HG03103 (cell line): Measurements from ENCODE around the gene JAG1.
A peak's percentile ranks its signal among the peaks of the same experiment; 100 is the strongest.

Source experiments
- ATAC-seq: cut with Tn5 transposase; IDR thresholded peaks from one replicate; pipeline ENCODE4 v1.9.1; 2021; ENCODE audit warnings: low read depth; ENCODE audit not compliant: unreplicated experiment

The JAG1 gene

DNA sequence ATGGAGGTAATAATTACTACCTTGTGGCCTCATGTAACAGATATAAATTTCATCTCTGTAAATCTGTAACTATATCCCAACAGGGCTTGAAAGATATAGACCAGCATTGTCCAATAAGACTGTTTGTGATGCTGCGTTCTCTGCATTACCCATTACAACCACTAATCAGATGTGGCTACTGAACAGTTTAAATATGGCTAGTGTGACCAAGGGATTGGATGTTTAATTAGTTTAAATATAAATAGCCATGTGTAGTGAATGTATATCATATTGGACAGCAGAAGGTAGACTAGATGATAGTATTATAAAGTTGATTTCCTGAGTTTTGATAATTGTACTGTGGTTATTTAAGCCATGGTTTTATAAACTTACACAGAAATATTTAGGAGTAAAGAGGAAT is 27.8 kb upstream of the JAG1 start:
- no peak for ATAC-seq

DNA sequence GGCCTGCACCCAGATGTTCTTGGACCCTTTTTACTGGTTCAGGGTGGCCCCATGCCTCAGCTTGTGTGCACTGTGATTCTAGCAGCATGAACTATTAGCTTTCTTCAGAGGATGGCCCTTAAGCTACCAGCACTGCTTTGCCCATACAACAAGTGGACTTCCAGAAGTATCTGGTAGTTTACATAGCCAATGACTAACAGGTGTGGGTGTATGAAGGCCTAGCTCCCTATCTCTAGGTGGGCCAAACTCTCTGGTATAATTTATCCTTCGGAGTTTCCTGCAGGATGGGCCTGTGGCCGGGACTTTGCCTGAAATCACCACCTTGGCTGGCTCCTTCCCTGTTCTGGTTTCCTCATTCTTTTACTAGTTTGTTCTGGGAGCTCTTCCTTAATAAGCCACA is 26.1 kb upstream of the JAG1 start:
- no peak for ATAC-seq

DNA sequence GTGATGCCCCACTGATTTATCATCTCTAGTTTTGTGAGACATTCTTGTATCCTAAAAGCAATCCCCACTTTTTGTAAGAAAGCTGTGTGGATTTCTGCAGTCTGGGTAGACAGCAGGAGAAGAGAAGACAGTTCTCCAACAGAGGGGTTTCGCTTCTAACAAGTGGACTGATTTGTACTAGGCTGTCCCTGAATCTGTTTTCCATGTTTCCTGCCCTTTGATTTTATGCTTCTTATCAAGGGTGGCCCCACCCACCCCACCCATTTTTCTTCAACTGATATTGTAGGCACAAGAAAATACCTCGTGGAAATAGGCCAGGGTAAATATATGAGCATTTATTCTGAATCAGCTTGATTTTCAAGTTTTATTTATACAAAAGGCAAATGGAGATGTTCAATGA is 25.7 kb upstream of the JAG1 start:
- ATAC-seq = no peak

DNA sequence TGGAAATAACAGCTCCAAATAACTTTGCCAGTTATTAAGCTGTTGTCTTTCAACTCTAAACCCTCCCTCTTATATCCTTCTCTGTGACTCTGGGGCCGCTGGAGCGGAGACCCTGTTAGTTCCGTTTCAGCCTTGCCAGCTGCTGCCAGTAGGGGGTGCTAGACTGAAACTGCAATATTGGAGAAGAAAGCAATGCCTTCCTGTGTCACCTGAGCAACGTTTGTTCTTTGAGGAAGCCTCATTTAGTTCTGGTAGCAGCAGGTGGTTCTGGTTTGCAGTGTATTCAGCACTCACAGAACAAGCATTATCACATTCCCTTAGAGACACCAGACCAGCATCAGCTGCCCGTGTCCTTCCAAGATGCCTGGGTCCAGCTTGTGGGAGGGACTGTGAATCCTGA is 22.9 kb upstream of the JAG1 start:
- ATAC-seq = no peak

DNA sequence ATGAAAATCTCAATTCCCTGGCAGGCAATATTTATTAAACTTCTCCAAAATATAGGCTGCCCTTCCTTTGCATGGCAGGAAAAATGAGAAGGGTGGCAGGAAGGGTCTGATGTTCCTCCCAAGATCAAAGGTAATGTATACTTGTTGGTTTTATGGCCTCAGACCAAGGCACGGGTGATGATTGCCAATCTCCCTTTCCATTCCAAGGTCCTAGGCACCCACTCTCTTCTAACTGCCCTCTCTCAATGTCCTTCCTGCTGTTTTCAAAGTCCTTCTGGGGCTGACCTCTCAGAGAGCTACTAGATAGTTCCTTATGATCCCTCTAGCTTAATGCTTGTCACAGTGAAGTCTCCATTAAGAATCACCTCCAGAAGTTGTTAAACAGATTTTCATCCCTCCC is 15.6 kb upstream of the JAG1 start:
- no peak for ATAC-seq

DNA sequence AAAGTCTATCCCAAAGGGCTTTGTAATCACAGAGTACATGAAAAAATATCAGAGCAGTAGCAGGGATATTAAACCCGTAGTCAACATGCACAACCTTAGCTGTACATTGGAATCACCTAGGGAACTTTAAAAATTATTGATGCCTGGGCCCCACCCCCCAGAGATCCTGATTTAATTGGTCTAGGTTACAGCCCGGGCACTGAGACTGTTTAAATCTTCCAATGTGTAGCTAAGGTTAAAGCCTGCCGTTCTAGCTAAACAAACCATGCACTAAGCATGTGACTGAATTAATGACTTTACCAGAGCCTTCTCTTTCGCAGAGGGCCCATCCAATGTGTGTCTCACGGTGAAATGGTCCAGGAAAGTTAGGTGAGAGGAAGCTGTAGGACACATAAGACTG is 14.1 kb upstream of the JAG1 start:
- no peak for ATAC-seq

DNA sequence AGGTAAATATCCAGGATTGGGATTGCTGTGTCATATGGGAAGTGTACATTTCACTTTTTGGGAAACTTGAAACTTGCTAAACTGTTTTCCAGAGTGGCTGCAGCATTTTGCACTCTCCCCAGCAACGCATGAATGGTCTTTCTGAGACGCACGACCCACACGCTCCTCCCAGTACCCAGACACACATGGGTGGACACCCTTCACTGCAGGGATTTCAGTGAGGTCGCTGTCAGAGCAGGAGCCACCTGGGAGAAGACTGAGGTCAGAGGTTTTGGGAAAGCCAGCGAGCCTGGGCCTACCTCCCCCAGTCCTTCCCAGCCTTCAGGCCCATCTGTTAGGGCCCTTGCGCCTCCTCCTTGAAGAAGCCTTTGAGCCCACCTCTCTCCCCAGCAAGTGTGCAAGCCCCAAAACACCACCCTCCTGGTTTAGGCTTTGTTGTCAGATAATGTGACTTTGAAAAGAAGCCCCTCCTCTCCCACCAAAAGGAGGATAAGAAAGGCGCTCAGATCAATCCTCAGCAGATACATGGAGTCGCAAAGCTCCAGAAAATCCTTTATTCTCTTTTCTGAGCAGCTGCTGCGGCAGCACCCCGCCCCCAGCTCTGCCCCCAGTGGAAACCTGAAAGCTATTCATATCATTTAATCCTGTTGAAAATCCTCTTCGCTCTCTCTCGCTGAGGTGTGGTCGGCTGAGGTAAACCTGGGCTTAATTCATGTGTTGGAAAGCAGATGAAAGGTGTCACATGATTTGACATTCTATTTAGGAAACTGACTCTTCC is 12.7 kb upstream of the JAG1 start:
- ATAC-seq = no peak

DNA sequence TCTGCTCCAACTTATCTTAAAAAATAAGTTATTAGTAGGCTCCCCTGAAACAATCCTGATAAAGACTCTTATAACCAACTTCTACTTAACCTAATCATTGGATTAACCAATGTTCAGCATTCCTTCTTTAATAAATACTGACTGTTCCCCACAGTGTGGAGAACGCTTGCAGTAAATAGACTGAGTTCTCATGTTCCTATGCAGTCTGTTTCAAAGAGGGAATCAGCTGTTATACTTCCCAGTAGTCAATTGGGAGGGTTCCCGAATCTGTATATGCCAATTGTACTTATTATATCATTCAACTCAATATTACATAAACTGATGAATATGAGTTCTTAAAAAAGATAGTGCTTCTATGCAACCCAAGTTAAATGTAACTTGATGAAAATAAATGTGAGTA is 9.7 kb upstream of the JAG1 start:
- no peak for ATAC-seq

DNA sequence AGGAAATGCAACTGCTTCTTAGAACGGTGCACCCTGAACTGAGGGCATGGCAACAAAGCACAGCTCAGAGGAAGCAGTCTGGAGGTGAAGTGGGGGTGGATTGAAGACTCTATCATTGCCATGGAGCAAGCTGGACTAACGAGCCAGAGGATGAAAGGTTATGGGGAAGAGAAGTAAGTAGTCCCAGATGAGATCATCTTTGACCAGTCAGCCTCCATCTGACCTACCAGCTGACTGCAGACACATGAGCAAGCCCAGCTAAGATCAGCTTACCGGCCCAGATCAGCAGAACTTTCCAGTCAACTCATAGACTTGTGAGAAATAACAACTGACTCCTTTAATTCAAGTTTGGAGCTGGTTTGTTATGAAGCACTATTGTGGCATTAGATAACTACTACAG is 9.1 kb upstream of the JAG1 start:
- no peak for ATAC-seq

DNA sequence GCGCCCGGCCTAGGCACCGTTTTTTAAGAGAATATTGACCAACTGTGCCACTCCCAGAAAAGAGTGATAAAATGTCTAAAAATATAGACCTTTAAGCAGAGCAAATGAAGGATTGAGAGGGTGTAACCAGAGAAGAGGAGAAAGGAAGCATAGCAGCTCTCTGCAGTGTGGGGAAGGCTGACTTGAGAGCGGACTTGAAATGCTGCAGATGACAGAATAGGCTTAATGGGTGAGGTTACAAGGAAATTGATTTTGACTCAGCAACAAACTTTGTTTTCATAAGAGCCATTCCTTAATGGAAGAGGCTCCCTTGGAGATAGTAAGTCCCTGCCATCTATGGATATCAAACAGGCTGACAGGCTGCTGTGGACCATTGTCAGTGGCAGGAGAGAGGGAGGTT is 7.7 kb upstream of the JAG1 start:
- ATAC-seq = no peak

DNA sequence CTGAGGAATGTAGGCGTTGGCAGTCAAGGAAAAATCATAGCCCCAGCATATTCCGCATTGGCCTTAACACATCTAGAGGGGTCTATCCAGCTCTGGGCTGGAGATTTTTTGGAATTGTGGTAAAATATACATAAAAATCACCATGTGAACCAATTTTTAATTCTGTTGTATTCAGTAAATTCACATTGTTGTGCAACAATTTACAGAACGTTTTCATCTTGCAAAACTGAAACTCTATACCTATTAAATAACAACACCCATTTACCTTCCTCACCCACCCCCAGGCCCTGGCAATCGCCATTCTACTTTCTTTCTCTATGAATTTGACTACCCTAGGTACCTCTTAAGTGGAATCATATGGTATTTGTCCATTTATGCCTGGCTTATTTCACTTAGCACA is 6.8 kb upstream of the JAG1 start:
- ATAC-seq = no peak

DNA sequence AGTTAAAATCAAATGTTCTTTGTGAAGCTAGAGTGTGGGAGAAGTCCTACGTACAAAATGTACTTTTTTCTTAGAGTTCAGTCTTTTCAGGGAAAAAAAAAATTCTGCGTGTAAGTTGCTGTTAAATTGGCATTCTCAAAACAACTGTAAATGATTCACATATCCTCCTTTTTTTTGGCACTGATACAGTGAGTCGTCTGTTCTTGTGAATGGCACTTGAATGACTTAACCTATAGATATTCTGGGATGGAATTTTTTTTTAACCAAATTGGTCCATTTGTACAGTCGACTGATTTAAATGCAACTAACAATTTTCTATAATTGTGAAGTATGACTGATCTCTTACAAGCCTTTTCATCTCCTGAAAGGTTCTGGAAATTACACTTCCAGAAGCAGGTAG is 5.5 kb upstream of the JAG1 start:
- no peak for ATAC-seq

DNA sequence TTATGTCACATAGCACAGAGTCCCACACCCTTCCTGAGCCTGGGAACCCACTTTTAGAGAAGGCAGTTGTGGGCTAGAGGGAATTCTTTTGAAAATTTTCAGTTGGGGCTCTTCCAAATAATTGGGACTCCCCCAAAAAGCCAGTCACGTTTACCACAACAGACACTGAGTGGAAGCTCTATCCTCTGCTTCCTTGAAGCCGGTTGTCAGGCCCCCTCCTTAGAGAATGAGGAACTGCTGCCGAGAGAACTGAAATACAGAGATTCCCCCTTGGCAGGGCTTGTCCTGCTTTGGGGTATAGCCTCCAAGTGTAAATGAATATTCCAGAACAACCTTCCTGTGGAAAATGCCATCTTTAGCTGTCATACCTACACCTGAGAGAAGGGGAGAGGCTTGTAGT is 2.7 kb upstream of the JAG1 start:
- no peak for ATAC-seq

DNA sequence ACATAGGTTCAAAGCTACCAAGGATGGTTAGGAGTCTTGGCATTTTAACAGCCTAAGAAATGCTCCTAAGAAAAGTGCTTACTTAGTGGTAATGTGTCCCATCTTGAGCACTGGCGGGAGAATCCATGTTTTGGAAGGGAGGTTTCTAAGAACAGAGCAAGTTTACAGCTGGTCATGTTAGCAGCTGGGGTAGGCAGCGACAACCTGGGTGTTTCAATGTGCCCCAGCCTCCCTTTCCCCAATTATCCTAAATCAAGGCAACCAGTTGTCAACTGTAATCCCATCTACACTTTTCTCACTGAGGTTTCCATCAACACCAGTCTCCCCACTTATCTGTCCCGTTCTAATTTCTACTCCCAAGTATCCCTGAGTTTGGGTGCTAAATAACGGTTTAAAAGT is 1.6 kb upstream of the JAG1 start:
- no peak for ATAC-seq

DNA sequence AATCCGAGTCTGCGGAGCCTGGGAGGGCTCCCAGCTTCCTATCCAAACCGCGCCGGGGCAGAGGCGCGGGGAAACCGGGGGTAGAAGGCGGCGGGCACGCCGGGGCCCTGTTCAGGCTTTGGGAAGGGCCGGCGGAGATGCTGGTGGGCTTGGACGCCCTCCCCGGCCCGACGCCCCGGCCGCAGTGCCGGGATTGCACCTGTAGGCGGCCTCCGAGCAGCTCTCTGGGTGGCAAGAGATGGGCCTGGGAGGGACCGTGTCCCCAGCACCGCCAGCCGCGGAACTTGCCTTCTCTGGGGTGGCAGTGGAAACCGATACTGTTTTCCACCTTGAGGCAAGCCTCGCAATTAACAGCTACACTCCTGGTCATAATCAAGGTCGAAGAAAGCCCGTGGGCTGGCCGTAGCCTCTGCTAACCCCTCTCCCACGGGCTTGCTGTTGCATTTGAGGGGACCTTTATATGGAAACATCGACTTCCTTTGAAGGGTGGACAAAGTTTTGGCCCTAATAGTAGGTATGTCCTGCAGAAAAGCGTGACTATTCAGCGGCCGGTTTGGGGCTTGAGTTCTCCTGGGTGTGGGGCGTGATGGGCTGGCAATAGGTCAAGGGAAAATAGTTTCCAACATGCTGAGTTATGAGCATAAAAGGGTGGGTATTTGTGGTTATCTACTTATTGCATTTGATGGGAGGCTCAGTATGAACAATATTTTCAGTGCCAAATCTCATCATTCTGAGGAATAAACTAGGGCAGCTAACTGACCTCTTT is 1.1 kb upstream of the JAG1 start:
- ATAC-seq = peak; percentile 38

DNA sequence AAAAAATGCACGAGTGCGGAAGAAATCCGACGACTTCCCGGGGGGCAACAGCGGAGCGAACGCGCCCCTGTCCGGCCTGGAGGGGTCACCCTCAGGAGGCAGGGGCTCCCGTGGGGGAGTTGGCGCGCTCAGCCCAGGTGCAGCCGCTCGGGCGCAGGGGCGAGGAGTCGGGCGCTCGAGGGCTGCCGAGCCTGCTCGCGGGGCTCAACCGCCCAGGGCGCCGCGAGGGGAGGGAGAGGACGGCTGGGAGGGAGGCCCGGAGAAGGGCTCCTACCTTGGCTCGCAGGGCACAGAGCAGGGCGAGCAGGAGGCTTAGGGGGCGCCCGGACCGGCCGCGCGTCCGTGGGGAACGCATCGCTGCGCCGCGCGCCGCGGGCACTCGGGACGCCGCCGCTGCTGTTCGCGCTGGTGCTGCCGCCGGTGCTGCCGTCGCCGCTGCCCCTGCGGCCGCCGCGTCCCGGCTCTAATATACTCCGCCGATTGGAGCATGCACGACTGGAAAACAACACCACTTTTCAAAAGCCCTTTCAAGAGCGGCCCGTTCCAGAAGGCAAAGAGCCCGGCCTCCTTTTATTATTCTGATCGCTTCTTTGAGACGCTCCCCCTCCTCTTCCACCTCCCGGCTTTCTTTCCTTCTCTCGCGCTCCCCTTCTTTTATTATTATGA is 490 bp downstream of the JAG1 start:
- ATAC-seq = no peak

DNA sequence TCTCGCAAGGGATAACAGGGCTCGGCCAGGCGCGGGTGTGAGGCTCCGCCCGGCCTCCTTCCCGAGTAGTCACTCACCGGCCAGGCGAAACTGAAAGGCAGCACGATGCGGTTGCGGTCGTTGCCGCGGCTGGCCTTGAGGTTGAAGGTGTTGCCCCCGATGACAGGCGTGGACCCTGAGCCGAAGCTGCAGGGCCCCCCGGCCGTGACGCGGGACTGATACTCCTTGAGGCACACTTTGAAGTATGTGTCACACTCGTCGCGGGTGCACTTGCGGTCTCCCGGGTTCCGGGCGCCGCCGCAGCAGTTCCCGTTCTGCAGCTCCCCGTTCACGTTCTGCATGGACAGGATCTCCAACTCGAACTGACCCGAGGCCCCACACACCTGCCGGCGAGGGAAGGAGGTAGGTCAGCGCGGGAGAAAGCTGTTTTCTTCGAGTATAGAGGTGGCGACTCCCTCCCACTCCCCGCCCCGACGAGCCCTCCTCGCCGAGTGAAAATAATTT is 1.1 kb downstream of the JAG1 start:
- no peak for ATAC-seq

DNA sequence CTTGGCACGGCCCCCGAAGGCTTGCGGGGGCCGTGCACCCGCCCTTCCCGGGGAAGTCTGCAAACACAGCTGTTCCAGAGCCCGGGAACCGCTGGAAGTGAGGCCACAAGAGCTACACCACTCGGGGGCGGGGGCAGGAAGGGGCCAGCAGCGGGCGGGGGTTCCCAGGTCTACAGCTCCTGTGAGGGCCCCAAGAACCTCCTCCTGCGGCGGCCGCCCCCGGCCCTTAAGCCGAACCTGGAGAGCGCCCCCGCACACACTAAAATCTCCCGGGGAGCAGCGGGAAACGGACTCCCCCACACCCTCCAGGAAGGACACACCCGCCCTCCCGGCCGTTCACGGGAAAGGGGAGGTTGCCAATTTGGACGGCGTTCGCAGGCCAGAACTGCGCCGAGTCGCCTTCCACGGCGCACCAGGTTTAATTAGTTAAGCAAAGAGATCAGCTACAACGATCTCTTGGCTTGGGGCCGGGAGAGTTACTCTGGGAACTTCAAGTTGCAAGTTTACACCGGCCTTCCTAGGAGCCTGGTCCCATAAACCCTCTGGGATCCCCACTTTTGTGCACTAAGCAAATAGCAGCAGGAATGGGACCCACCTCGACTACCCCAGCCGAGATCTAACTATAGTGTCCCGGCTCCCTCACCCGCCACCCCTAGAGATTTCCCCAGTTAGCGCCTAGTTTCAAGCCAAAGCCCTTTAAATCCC is 1.7 kb downstream of the JAG1 start:
- ATAC-seq = no peak

DNA sequence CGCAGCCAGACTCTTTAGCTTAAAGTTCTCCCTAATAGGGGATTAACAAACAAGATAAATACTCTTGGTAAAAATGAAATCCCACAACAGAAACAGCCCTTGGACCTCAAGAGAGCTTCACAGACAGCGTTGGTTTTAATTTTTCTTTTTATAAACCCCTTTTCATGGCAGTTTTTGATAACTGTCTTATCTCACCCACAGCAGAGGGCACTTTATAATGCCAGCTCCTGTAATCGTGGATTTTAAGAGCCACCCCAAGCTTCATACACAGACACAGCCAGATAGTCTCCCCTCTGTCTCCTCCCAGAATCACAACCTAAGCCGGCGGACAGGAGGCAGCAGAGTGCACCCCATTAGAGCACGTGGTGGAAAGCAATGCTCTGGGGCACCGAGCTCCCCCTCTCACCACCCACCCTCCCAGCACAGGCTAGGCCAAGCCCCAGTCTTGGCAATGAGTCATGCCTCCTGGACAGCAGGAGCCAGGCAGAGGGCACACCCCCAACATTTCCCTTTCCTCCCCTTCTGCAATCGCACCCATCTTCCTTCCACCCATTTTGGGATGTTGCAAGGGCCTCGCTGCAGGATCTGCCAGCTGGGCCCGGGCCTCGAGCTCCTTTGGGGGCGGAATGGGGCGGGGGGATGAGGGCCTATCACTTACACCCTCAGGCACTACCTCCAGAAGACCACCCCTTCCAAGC is 2.4 kb downstream of the JAG1 start:
- peak; percentile 22 for ATAC-seq

DNA sequence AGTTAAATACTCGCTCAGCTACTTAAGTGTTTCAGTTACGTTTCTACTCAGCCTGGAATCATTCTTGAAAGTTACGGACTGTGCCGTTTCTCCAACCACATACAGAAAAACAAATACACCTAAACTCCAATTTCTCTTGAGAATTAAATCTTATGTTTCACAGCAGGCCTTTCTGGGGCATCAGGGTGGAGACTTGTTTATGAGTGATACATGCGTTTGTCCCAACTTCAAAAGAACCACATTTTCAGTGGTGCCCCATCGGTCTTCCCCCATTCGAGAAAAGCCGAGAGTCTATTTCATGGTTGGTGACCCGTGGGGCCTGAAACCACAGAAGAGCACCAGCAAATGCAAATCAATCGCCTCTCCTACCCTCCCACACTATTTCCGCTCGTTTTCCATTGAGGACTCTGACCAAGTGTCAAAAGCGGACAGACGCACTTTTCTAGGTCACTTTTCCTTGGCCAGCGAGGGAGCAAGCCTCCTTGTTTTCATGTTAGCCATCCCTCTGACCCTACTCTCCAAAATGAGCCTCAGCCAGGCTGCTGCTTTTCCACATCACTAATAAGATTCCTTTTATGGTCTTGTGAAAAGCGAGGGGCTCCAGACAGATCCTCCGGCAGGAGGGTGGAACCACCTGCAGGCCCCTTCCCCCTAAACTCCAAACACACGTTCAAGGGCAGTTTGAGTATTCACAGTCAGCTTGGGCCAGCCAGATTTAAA is 3.1 kb downstream of the JAG1 start:
- ATAC-seq = peak; percentile 28
